SIG-M5 treated with dmso at 0.1 percent for 504 hours (cell line): ENCODE results near the gene PER3.

Source experiments
- DNase-seq: peaks from one replicate; lab custom pipeline; 2025; ENCODE audit not compliant: unreplicated experiment; lab: John Stamatoyannopoulos, UW

PER3 gene

DNA sequence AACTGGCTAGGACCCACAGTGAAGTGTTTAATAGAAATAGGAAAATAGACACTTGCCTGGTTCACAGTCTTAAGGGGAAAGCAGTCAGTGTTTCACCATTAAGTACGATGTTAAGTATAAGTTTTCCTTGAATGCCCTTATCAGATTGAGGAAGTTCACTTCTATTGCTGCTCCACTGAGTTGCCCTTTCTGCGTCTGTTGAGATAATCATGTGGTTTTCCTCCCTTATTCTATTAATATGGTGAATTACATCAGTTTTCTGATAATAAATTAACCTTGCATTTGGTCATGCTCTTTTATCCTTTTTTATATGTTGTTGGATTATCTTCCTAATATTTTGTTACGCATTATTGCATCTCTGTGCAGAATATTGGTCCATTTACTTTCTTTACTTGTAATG lies 47.4 kb downstream of the PER3 start:
- DNase-seq: peak; percentile 64

GRCh38 chr1:7833035-7833434 lies 48.9 kb downstream of the PER3 start:
- DNase-seq: no peak

DNA sequence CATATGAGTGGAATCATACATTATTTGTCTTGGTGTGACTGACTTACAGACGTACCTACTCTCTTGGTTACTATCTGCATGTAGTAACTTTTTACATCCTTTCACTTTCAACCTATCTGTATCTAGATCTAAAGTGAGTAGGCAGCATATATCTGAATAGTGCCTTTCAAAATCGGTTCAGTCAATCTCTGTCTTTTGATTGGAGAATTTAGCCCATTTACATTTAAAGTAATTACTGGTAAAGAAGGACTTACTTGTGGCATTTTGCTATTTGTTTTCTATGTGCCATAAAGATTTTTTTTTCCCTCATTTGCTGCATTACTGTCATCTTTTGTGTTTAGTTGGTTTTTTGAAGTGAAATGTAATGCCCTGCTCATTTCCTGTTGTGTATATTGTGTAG lies 54.6 kb downstream of the PER3 start:
- no peak for DNase-seq

GRCh38 chr1:7839526-7839925 lies 55.4 kb downstream of the PER3 start:
- no peak for DNase-seq

DNA sequence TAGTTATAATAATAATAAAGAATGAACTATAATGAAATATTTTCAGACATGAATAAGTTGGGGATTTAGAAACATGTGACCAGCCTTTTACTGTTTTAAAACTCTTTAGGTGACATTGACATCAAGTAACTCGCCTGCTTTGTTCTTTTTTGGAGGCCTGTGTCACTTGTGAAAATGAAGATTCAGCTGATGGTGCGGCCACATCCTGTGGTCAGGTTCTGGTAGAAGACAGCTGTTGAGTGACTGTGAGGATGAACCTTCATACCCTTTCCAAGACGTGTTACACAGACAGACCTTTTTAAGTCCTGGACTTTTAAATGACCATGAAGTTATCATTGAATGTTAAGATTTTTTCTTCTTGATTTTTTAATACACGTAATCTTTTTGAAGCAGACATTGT lies 58.4 kb downstream of the PER3 start:
- no peak for DNase-seq

- no peak for DNase-seq
These were observed 61.7 kb downstream of the PER3 start for GRCh38 chr1:7845761-7846160.

DNA sequence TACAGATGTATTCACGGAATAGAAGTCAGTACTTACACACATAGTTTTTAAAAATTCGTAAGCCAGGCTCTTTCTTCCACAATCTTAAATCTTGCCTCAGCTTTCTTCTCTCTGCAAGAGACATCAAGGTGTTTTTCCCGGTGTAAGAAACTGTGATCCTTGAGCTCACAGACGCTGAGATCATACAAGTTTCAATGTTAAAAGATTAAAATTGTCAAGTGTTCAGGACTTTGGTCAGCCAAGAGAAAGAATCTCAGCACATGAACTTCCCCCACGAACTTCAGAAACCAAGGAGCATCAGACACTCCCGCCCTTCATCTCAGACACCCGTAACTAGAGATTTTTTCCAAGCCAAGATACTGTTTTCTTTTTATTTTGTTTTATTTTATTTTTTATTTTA lies 62.6 kb downstream of the PER3 start:
- DNase-seq: no peak

DNA sequence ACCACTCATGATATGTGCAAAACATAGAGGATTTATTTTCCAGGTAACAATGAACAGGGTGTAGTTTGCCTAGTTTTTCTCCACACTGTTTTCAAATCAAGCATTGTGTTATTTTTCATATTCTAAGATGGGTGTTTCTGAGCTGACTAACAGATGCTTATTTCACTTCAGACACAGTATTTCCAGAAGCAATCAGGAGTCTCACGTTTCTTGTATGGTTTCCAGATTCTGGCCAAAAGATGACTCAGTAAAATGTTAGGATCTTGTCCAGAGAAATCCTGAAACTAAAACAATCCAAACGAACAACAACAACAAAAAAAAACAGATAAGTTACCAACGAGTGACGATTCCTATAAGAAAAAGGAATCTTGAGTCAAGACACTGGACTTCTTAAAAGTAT lies 63.5 kb downstream of the PER3 start:
- DNase-seq: no peak

GRCh38 chr1:7850786-7851185 lies 66.7 kb downstream of the PER3 start:
- DNase-seq: no peak

GRCh38 chr1:7852804-7853683 lies 69.0 kb downstream of the PER3 start, which contains the start of gene UTS2:
Gene UTS2 (minus strand): TSS chr1:7853065. CDS start chr1:7853003, 62 bp downstream.
- no peak for DNase-seq

GRCh38 chr1:7853684-7854026 lies 69.6 kb downstream of the PER3 start:
- DNase-seq: no peak

DNA sequence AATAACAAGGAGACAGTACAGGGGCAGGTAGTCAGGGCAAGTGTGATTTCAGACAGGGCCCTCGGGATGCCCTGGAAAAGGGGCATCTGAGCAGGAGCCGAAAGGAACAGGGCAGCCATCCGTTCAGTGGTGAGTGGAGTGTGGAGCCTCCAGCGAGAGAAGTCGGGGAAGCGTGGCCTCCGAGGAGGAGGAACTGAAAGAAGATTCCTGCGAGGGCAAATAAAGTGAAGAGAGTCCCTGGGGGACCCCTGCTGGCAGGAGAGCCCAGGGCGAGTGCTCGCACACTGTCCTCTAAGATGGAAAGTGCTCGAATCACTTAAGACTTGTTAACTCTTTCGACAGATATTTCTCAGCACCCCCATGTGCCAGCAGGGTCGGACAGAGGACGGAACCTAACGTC lies 72.3 kb downstream of the PER3 start:
- DNase-seq: peak; percentile 78

DNA sequence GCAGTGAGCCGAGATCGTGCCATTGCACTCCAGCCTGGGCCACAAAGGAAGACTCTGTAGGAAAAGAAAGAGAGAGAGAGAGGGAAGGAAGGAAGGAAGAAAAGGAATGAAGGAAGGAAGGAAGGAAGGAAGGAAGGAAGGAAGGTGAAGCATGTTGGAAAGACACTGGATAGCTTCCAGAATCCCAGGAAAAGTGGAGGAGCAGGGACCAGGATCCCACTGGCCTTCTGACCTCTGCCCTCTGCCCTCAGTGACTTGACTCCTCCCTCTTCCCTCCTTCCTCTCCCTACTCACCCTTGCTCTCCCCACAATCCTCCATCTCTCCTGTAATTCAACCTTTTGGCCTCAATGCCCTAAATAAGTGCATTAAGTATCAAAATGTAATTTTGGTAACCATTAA lies 72.9 kb downstream of the PER3 start:
- no peak for DNase-seq

DNA sequence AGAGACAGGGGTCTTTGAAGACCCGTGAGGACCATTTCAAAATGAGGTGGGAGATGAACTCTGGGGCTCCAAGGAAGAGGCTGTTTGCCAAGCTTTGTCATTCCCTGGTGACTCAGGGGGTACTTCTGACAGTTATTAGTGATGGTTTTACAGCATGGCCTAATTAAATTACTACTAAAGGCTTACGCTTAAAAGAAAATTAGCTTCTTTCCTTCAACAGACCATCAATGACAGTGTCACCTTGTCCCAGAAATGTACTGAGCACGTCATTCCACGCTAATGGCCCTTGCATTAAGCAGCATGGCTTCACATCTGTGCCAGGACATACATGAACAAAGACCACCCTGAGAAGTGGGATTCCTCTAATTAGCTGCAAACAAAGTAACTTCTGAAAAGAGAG lies 73.9 kb downstream of the PER3 start:
- DNase-seq: no peak

DNA sequence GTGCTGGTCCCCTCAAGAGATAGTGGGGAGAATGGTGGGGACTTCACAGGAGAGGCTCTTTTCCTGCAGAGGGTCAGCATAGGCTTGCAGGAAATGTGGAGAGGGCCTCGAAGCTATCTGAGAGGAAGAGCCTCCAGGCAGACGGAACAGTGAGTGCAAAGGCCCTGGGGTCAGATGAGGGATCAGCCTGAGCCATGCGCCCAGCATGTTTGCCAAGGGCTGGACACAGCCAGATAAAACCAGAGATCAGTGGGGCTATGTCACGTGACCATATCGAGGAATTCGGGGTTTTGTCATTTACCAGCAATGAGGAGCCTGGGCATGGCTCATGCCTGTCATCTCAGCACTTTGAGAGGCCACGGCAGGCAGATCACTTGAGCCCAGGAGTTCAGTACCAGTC lies 75.3 kb downstream of the PER3 start:
- DNase-seq: no peak

DNA sequence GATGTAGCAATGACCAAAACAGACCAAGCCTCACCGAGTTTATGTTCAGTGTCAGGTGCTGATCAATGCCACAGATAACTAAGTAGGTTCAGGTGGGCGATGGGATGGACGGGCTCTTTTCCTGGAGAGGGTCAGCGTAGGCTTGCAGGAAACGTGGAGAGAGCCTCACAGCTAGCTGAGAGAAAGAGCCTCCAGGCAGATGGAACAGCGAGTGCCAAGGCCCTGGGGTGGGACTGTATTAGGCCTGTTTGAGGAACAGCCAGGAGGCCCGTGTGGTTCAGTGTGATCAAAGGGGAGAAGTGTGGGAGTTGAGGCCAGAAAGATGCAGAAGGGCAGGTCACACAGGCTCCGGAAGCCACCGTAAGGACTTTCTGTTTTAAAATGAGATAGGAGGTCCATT lies 76.0 kb downstream of the PER3 start:
- DNase-seq: no peak

- no peak for DNase-seq
These were observed 77.4 kb downstream of the PER3 start for GRCh38 chr1:7861452-7861851.

DNA sequence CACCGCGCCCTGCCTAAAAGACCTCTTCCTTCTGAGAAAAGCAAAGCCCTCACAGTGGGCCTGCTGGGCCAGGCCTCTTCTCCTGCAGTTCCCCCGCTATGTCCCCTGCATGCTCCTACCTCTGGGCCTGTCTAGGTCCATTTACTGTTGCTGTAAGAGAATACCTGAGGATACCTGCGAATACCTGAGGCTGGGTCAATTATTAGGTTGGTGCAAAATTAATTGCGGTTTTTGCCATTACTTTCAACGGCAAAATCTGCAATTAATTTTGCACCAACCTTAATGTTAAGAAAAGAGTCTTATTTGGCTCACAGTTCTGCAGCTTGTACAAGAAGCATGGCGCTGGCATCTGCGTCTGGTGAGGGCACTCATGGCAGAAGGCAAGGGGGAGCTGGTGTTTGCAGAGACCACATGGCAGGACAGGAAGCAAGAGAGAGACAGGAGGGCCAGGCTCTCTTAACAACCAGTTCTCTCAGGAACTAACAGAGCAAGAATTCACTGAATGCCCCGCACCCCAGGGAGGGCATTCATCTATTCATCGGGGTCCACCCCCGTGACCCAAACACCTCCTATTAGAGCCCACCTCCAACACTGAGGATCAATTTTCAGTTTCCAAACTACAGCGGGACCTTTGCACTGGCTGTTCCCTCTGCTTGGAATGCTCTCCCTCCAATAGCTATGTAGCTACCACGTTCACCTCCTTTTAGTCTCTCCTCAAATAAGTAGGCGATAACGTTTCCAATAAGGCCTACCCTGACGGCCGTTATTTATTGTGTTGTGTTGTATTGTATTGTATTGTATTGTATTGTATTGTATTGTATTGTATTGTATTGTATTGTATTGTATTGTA lies 78.3 kb downstream of the PER3 start:
- no peak for DNase-seq

DNA sequence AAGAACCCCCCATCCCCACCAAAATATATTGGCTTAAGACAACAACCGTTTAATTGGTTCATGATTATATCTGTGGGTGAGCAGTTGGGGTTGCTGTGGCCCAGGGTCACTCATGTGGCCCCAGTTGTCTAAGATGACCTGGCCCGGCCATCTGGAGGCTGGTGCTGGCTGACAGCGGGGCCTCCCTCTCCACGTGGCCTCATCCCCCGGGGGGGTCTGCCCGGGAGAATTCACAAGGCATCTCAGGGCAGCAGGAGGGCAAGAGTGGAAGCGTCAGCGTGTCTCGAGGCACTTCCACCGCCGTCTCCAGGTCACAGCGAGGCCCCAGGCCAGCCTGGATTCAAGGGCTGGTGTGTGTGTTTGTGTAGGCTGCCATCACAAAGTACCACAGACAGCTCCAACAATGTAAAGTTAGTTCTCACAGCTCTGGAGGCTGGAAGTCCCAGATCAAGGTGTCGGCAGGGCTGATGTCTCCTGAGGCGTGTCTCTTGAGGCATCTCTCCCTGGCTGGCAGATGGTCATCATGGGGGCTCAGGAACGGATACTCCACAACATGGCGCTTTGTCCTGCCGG lies 79.8 kb downstream of the PER3 start:
- DNase-seq: no peak

- no peak for DNase-seq
These were observed 81.9 kb downstream of the PER3 start for GRCh38 chr1:7865978-7866377.

GRCh38 chr1:7868070-7868780 lies 84.1 kb downstream of the PER3 start:
- no peak for DNase-seq
